SIG-M5 treated with dmso at 0.1 percent for 504 hours (cell line): ENCODE measurements around the gene AQP3.
A peak's percentile ranks its signal among the peaks of the same experiment; 100 is the strongest.
"Not testable (repeated sequence)": the region's sequence is repeated elsewhere in the genome, so short reads cannot be mapped to it uniquely, and the experiment has no call there.

ENCODE experiments used
- DNase-seq: peaks from one replicate; lab custom pipeline; 2025; ENCODE audit not compliant: unreplicated experiment; lab: John Stamatoyannopoulos, UW

AQP3 gene

GRCh38 chr9:33446946-33447798 lies at the start of gene AQP3:
Gene AQP3 (minus strand): TSS chr9:33447593. CDS start chr9:33447530, 63 bp downstream.
- peak; percentile 62 for DNase-seq

GRCh38 chr9:33493819-33494218 lies 46.4 kb upstream of the AQP3 start:
- DNase-seq = not testable (repeated sequence)

- no peak for DNase-seq
These were observed 41.7 kb upstream of the AQP3 start for GRCh38 chr9:33489066-33489465.

GRCh38 chr9:33485312-33485711 lies 37.9 kb upstream of the AQP3 start:
- not testable (repeated sequence) for DNase-seq

GRCh38 chr9:33480976-33481375 lies 33.6 kb upstream of the AQP3 start:
- DNase-seq = no peak

- DNase-seq = no peak
These were observed 32.7 kb upstream of the AQP3 start for GRCh38 chr9:33480106-33480505.

- DNase-seq = no peak
These were observed 29.1 kb upstream of the AQP3 start for GRCh38 chr9:33476503-33476902.

- no peak for DNase-seq
These were observed 28.0 kb upstream of the AQP3 start for GRCh38 chr9:33475357-33475756.

GRCh38 chr9:33473643-33474352 lies 26.4 kb upstream of the AQP3 start, which contains the start of gene NOL6:
Gene NOL6 (minus strand): TSS chr9:33473924. CDS start chr9:33473842, 82 bp downstream.
- DNase-seq = peak; percentile 99

GRCh38 chr9:33472881-33473615 lies 25.7 kb upstream of the AQP3 start:
- no peak for DNase-seq

GRCh38 chr9:33472171-33472880 lies 24.9 kb upstream of the AQP3 start:
- DNase-seq = no peak

- DNase-seq = no peak
These were observed 24.0 kb upstream of the AQP3 start for GRCh38 chr9:33471361-33471760.

- no peak for DNase-seq
These were observed 22.5 kb upstream of the AQP3 start for GRCh38 chr9:33469891-33470290.

GRCh38 chr9:33468797-33469621 lies 21.6 kb upstream of the AQP3 start:
- DNase-seq = no peak

GRCh38 chr9:33468215-33468730 lies 20.9 kb upstream of the AQP3 start:
- no peak for DNase-seq

GRCh38 chr9:33467526-33467925 lies 20.1 kb upstream of the AQP3 start:
- DNase-seq = no peak

- DNase-seq = no peak
These were observed 19.4 kb upstream of the AQP3 start for GRCh38 chr9:33466565-33467495.
